COR-L47 (cell line): Measurements from ENCODE around the gene DZIP3.
"Not testable (repeated sequence)": the region's sequence is repeated elsewhere in the genome, so short reads cannot be mapped to it uniquely, and the experiment has no call there.

Source experiments
- DNase-seq: peaks from one replicate; lab custom pipeline; 2025; lab: John Stamatoyannopoulos, UW

The DZIP3 gene

GRCh38 chr3:108677811-108678210 is 88.3 kb downstream of the DZIP3 start:
- DNase-seq: no peak

- not testable (repeated sequence) for DNase-seq
Observed at GRCh38 chr3:108692286-108692685, 102.8 kb downstream of the DZIP3 start.

- DNase-seq: no peak
Observed at GRCh38 chr3:108698461-108698860, 108.9 kb downstream of the DZIP3 start.

GRCh38 chr3:108705045-108705444 is 115.5 kb downstream of the DZIP3 start:
- DNase-seq: no peak

- DNase-seq: no peak
Observed at GRCh38 chr3:108713009-108713516, 123.5 kb downstream of the DZIP3 start.

GRCh38 chr3:108713816-108714215 is 124.3 kb downstream of the DZIP3 start:
- no peak for DNase-seq

GRCh38 chr3:108718454-108718853 is 128.9 kb downstream of the DZIP3 start:
- DNase-seq: no peak

- no peak for DNase-seq
Observed at GRCh38 chr3:108719178-108719806, 129.8 kb downstream of the DZIP3 start.

- no peak for DNase-seq
Observed at GRCh38 chr3:108722724-108723123, 133.2 kb downstream of the DZIP3 start.

GRCh38 chr3:108724101-108724500 is 134.6 kb downstream of the DZIP3 start:
- DNase-seq: no peak

- DNase-seq: no peak
Observed at GRCh38 chr3:108728105-108728504, 138.6 kb downstream of the DZIP3 start.

GRCh38 chr3:108728934-108729333 is 139.4 kb downstream of the DZIP3 start:
- DNase-seq: no peak

GRCh38 chr3:108736821-108737220 is 147.3 kb downstream of the DZIP3 start:
- no peak for DNase-seq

- DNase-seq: no peak
Observed at GRCh38 chr3:108742929-108743328, 153.4 kb downstream of the DZIP3 start.
